ENCODE measurements around the gene CHSY3.

The CHSY3 gene

DNA sequence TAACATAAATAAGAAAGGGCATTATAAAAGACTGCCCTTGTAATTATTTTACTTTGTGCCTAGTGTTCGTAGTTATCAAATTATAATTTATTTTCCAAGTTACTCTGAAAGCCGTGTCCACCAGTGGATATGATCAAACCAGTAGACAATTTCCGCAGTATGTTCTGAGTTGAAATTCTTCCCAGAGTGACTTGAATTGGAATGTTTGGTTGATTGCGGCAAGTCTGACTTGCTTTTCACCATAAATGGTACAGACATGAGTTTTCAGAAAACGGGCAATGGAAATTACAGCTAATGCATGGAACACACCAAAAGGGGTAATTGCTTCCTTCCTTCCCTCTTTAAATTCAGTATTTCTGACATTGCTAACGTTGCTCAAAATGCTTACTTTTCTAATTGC lies 56.6 kb downstream of the CHSY3 start:
- no peak for TF ChIP-seq EZH2 (IDR thresholded peaks at IDR 0.05; ENCODE audit: borderline replicate concordance, low read length)
- TF ChIP-seq, protein P1, sequence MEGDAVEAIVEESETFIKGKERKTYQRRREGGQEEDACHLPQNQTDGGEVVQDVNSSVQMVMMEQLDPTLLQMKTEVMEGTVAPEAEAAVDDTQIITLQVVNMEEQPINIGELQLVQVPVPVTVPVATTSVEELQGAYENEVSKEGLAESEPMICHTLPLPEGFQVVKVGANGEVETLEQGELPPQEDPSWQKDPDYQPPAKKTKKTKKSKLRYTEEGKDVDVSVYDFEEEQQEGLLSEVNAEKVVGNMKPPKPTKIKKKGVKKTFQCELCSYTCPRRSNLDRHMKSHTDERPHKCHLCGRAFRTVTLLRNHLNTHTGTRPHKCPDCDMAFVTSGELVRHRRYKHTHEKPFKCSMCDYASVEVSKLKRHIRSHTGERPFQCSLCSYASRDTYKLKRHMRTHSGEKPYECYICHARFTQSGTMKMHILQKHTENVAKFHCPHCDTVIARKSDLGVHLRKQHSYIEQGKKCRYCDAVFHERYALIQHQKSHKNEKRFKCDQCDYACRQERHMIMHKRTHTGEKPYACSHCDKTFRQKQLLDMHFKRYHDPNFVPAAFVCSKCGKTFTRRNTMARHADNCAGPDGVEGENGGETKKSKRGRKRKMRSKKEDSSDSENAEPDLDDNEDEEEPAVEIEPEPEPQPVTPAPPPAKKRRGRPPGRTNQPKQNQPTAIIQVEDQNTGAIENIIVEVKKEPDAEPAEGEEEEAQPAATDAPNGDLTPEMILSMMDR (IDR thresholded peaks at IDR 0.05; ENCODE audit: low read length), result no peak
- Histone ChIP-seq H3K4me3 (ENCODE audit: low read depth, low read length, poor library complexity, severe bottlenecking) (no peak overlapping the region), H3K9me2 (ENCODE audit: low read depth, low read length) (no peaks in the 10 kb centered on the region), H3K9me3 (ENCODE audit: low read length) (no peaks in the 10 kb centered on the region), H3K9ac (ENCODE audit: low read length) (no peak overlapping the region), H2AFZ (ENCODE audit: low read length) (no peak overlapping the region), H3F3A (ENCODE audit: insufficient read depth, low read length) (no peaks in the 10 kb centered on the region), H3K4me2 (ENCODE audit: low read length) (no peak overlapping the region), H4K20me1 (ENCODE audit: insufficient read depth, low read length) (no peaks in the 10 kb centered on the region), H3K27me3 (ENCODE audit: insufficient read depth, low read length) (no peaks in the 10 kb centered on the region), H3K79me2 (ENCODE audit: insufficient read depth, low read length) (no peaks in the 10 kb centered on the region), H3K27ac (ENCODE audit: low read depth, low read length, poor library complexity, severe bottlenecking) (no peak overlapping the region), H3K36me3 (ENCODE audit: insufficient read depth, low read length) (no peaks in the 10 kb centered on the region), H3K4me1 (ENCODE audit: insufficient read depth, low read length, severe bottlenecking) (no peaks in the 10 kb centered on the region)

DNA sequence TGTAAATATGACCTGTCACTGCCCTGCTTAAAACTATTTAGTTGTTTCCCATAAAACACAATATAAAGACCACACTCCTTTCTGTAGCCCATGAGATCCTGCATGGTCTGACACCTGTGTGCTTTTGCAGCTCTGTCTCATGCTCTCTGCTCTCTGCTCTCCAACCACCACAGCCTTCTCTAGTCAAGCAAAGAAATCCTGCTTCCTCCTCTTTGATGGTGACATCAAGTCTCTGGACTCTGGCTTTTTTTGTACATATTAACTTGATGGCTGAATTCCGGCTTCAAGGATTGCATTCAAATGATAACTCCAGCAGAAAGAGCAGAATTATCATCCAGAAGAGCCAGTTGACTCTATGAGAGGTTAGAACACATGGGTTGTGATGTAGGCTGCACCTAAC lies 58.2 kb downstream of the CHSY3 start:
- no peaks in the 10 kb centered on the region for H3K79me2 ChIP-seq (ENCODE audit: insufficient read depth, low read length)
- H4K20me1 ChIP-seq (ENCODE audit: insufficient read depth, low read length), result no peaks in the 10 kb centered on the region
- H3K9ac ChIP-seq (ENCODE audit: low read length), result no peak overlapping the region
- H3K9me3 ChIP-seq (ENCODE audit: low read length), result no peaks in the 10 kb centered on the region
- no peaks in the 10 kb centered on the region for H3F3A ChIP-seq (ENCODE audit: insufficient read depth, low read length)
- H3K27ac ChIP-seq (ENCODE audit: low read depth, low read length, poor library complexity, severe bottlenecking), result no peak overlapping the region
- TF ChIP-seq EZH2 (IDR thresholded peaks at IDR 0.05; ENCODE audit: borderline replicate concordance, low read length), result no peak
- TF ChIP-seq, protein P1 (IDR thresholded peaks at IDR 0.05; ENCODE audit: low read length), result no peak
- H3K9me2 ChIP-seq (ENCODE audit: low read depth, low read length), result no peaks in the 10 kb centered on the region
- no peaks in the 10 kb centered on the region for H3K27me3 ChIP-seq (ENCODE audit: insufficient read depth, low read length)
- H3K36me3 ChIP-seq (ENCODE audit: insufficient read depth, low read length), result no peaks in the 10 kb centered on the region
- no peak overlapping the region for H2AFZ ChIP-seq (ENCODE audit: low read length)
- H3K4me3 ChIP-seq (ENCODE audit: low read depth, low read length, poor library complexity, severe bottlenecking), result no peak overlapping the region
- H3K4me2 ChIP-seq (ENCODE audit: low read length), result no peak overlapping the region
- no peaks in the 10 kb centered on the region for H3K4me1 ChIP-seq (ENCODE audit: insufficient read depth, low read length, severe bottlenecking)

DNA sequence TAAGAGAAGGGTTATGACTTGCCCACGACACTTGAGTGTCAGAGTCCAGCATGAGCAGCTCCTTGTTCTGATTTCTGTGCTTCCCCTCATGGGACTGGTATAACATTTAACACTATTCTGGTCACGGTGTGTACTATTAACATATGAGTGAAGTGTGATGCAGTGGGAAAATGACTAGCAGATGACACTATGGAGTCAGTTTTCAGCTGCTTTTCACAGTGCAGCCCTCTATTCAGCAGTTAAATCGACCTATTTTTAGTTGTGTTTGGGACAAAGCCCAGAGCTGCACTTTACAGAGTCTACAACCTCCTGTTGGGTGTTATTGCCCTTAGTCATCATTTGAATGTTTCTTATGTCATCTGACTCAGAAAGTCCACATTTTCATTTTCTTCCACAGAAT lies 59.1 kb downstream of the CHSY3 start:
- Histone ChIP-seq H3K9me2 (ENCODE audit: low read depth, low read length) (no peaks in the 10 kb centered on the region), H4K20me1 (ENCODE audit: insufficient read depth, low read length) (no peaks in the 10 kb centered on the region), H3K36me3 (ENCODE audit: insufficient read depth, low read length) (no peaks in the 10 kb centered on the region), H2AFZ (ENCODE audit: low read length) (no peak overlapping the region), H3K9ac (ENCODE audit: low read length) (no peak overlapping the region), H3K27me3 (ENCODE audit: insufficient read depth, low read length) (no peaks in the 10 kb centered on the region), H3F3A (ENCODE audit: insufficient read depth, low read length) (no peaks in the 10 kb centered on the region), H3K4me2 (ENCODE audit: low read length) (no peak overlapping the region), H3K4me3 (ENCODE audit: low read depth, low read length, poor library complexity, severe bottlenecking) (no peak overlapping the region), H3K27ac (ENCODE audit: low read depth, low read length, poor library complexity, severe bottlenecking) (no peak overlapping the region), H3K4me1 (ENCODE audit: insufficient read depth, low read length, severe bottlenecking) (no peaks in the 10 kb centered on the region), H3K9me3 (ENCODE audit: low read length) (no peaks in the 10 kb centered on the region), H3K79me2 (ENCODE audit: insufficient read depth, low read length) (no peaks in the 10 kb centered on the region)
- no peak for TF ChIP-seq EZH2 (IDR thresholded peaks at IDR 0.05; ENCODE audit: borderline replicate concordance, low read length)
- TF ChIP-seq, protein P1 (IDR thresholded peaks at IDR 0.05; ENCODE audit: low read length), result no peak

All from OCI-LY1 (cell line).